Naive B cell (primary cell): ENCODE measurements around the gene TMEM30B. TPM values are rescaled to one million over a fixed set of nuclear protein-coding genes. Genes with fewer than 3 reads are reported as not detected.

Experiments
- ATAC-seq, 2 donors: fragments of 150-1000 bp; cut with Tn5 transposase; 2 replicates each; pipeline ENCODE4 v1.10.0; 2021; ENCODE audit warnings: low read depth in 2 of 2, mild to moderate bottlenecking in 2 of 2, moderate library complexity in 2 of 2
- DNase-seq: peaks from one replicate; pipeline ENCODE4 v3.0.0; 2022
- H3K27ac Mint-ChIP-seq, 6 donors: one replicate each; pipeline ENCODE4 v1.8.0; 2020 to 2022; ENCODE audit warnings: mild to moderate bottlenecking in 6 of 6, mixed read lengths in 6 of 6, moderate library complexity in 5 of 6, inconsistent platforms in 2 of 6
- H3K27me3 Mint-ChIP-seq, 3 donors: one replicate each; pipeline ENCODE4 v1.8.0; 2021 to 2022; ENCODE audit warnings: mixed read lengths in 3 of 3, mild to moderate bottlenecking in 1 of 3
- H3K36me3 Mint-ChIP-seq, 2 donors: one replicate each; pipeline ENCODE4 v1.8.0; 2020 to 2022; ENCODE audit warnings: mixed read lengths in 2 of 2, inconsistent platforms in 1 of 2, mild to moderate bottlenecking in 1 of 2
- H3K4me1 Mint-ChIP-seq, 3 donors: one replicate each; pipeline ENCODE4 v1.8.0; 2020 to 2022; ENCODE audit warnings: mixed read lengths in 3 of 3, inconsistent platforms in 1 of 3, mild to moderate bottlenecking in 1 of 3, moderate library complexity in 1 of 3
- H3K4me3 Mint-ChIP-seq, 8 donors: one replicate each; pipeline ENCODE4 v1.8.0; 2020 to 2022; ENCODE audit warnings: mild to moderate bottlenecking in 8 of 8, mixed read lengths in 8 of 8, moderate library complexity in 8 of 8, inconsistent platforms in 2 of 8
- H3K9me3 Mint-ChIP-seq, 7 donors: one replicate each; pipeline ENCODE4 v1.8.0; 2020 to 2022; ENCODE audit warnings: mixed read lengths in 7 of 7, mild to moderate bottlenecking in 5 of 7, inconsistent platforms in 2 of 7, moderate library complexity in 1 of 7
- polyA plus RNA-seq, 6 donors: library from polyadenylated mRNA; unstranded; fragments of 300-500 nt; fragmentation: Illumina TruSeq; gene quantifications; one replicate each; pipeline ENCODE4 v1.2.3, GENCODE V29; 2021; ENCODE audit warnings: low read depth in 6 of 6

The TMEM30B gene
- under 1 TPM in 1 of 6 donors, not detected in 5; 0.07 TPM for polyA plus RNA-seq

DNA sequence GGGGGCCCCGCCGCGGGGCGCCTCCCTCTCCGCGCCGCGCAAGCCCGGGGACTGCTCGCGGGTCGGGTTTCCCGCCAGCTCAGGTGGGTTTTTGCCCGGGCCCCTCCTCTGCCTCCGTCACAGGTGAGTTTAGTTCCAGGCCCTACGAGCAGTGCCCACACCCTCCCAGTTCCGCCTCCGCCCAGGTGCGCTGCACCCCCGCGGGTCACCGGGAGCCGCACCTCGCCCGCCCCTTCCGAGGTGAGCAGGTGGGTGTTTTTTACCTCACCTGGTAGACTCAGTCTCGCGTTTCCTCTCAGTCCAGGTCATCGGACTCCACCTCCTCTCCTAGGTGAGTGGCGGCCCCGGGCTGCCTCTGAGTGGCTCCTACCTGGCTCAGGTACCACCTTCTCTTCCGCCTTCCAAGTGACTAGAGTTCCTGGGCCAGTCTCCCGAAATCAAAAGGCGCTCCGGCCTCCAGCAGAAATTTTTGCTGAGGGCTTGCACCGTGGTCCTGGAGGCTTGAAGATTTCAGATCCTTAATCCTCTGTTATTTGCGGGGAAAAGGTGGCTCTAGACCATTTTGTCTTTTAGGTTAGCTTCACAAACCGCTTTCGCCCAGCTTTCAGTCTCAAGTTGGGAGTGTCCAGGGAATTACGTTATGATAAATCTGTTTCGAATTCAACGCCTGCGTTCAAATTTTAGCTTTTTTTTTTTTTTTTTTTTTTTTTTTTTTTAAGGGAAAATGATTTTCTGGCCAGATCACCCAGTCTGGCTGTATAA lies at the start of gene TMEM30B:
TSS of gene TMEM30B (minus strand) at position 153 of the 762 bp plus-strand sequence. CDS start 191 bp downstream, outside the sequence.
- H3K4me1 Mint-ChIP-seq = peaks cover 6 to 12% (median 12%) of the 10 kb centered on the region in 3 donors
- peak within 1 kb of the TSS; percentile 68 to 86 (median 82) for H3K4me3 Mint-ChIP-seq
- peak in 1 of 2 donors; percentile 8 for ATAC-seq
- H3K36me3 Mint-ChIP-seq = no peaks in the 10 kb centered on the region
- peak within 1 kb of the TSS in 2 of 6 donors; percentile 32 to 56 for H3K27ac Mint-ChIP-seq
- no peaks in the 10 kb centered on the region for H3K9me3 Mint-ChIP-seq
- peaks cover 47 to 62% (median 50%) of the 10 kb centered on the region in 3 donors for H3K27me3 Mint-ChIP-seq
- no peak for DNase-seq

DNA sequence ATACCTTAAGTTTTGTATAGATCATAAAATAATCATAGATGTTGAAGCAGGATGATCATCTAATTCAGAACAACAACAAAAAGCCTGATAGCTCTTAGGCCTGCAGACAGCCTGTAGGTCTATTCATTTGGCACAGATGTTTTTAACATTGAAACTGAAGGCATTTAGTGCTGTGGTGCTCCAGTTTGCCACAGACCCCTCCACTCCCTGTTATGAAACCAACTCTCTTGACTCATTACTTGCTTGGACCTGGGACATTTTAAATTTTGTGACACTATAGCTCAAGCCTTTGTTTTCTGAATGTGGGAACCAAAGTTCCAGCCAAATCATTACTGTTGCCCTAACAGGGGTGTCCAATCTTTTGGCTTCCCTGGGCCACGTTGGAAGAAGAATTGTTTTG lies 49.4 kb upstream of the TMEM30B start:
- Mint-ChIP-seq H3K4me1 (peaks cover 7 to 15% (median 12%) of the 10 kb centered on the region in 3 donors), H3K4me3 (no peak overlapping the region), H3K36me3 (no peaks in the 10 kb centered on the region), H3K9me3 (peaks cover 0 to 6% (median 0%) of the 10 kb centered on the region in 7 donors), H3K27ac (no peak overlapping the region), H3K27me3 (no peaks in the 10 kb centered on the region)
- DNase-seq (no peak), ATAC-seq (no peak)

DNA sequence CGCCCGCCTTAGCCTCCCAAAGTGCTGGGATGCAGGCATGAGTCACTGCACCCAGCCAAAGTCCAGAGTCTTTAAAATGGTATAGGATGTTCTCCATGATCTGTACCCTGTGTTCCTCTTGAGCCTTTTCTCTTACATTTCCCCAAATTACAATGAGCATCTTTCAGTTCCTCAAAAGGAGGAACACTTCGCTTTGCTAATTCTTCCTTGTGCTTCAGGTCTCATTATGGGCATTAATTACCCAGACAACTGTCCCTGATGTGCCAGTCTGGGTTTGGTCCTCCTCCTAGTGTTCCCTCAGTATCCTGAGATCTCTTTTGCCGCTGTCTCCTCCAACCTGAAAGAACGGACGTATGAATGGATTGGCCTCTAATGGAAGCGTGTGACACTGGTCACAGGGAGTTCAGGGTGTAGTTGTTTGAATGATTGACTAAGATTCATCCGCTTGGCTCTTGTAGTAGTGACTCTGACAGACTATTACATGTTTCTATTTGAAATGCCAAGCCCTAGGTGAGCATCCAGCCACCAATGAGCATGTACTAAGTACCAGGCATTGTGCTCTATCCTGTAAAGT lies 48.4 kb upstream of the TMEM30B start:
- Mint-ChIP-seq H3K4me1 (peaks cover 7 to 15% (median 12%) of the 10 kb centered on the region in 3 donors), H3K36me3 (no peaks in the 10 kb centered on the region), H3K9me3 (peaks cover 0 to 13% (median 0%) of the 10 kb centered on the region in 7 donors), H3K4me3 (no peak overlapping the region), H3K27me3 (no peaks in the 10 kb centered on the region), H3K27ac (peak overlapping the region in 2 of 6 donors; percentile 2 to 41)
- DNase-seq = no peak
- peak; percentile 83 for ATAC-seq

GRCh38 chr14:61328626-61329262 lies 47.6 kb upstream of the TMEM30B start:
- no peak overlapping the region for H3K27ac Mint-ChIP-seq
- DNase-seq = no peak
- H3K36me3 Mint-ChIP-seq = no peaks in the 10 kb centered on the region
- peaks cover 0 to 13% (median 0%) of the 10 kb centered on the region in 7 donors for H3K9me3 Mint-ChIP-seq
- H3K4me1 Mint-ChIP-seq = peaks cover 7 to 15% (median 12%) of the 10 kb centered on the region in 3 donors
- no peak overlapping the region for H3K4me3 Mint-ChIP-seq
- H3K27me3 Mint-ChIP-seq = peaks cover 0 to 6% (median under 1%) of the 10 kb centered on the region in 3 donors
- ATAC-seq = no peak

DNA sequence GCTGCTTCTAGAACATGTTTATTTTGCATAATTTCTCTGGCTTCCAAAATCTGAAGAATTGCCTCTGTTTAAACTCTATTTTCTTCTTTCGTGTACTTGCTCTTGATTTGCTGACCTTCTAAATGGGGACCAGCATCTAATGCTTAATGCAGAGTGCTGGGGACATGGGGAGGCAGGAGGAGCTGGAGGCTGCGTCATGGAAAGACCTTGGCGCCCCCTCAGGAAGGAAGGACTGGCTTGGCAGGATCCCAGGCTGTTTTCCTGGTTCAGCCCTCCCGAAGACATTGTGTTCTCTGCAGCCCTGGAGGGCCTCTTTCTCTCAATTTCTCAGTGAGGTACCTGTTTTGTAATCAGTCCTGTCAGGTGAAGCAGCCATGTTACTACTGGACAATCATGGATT lies 45.7 kb upstream of the TMEM30B start:
- peaks cover 8 to 23% (median 11%) of the 10 kb centered on the region in 3 donors for H3K27me3 Mint-ChIP-seq
- H3K27ac Mint-ChIP-seq = peak overlapping the region in 2 of 6 donors; percentile 42 to 54
- H3K4me1 Mint-ChIP-seq = peaks cover 17 to 27% (median 21%) of the 10 kb centered on the region in 3 donors
- DNase-seq = no peak
- H3K9me3 Mint-ChIP-seq = peaks cover 0 to 13% (median 0%) of the 10 kb centered on the region in 7 donors
- H3K4me3 Mint-ChIP-seq = no peak overlapping the region
- no peaks in the 10 kb centered on the region for H3K36me3 Mint-ChIP-seq
- no peak for ATAC-seq

DNA sequence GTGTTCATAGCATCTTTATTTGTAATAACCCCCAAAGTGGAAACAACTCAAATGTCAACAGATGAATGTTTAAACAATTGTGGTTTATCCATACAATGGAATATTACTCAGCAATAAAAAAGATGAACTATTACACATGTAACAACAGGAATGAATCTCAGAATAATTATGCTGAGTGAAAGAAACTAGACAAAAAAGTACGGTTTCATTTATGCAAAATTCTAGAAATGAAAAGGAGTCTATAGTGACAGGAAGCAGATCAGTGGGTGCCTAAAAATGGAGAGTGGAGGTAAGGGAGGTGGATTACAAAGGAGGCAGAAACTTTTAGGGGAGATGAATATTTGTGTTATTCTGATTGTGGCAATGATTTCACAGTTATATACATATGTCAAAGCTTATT lies 45.0 kb upstream of the TMEM30B start:
- Mint-ChIP-seq H3K4me3 (no peak overlapping the region), H3K36me3 (no peaks in the 10 kb centered on the region)

DNA sequence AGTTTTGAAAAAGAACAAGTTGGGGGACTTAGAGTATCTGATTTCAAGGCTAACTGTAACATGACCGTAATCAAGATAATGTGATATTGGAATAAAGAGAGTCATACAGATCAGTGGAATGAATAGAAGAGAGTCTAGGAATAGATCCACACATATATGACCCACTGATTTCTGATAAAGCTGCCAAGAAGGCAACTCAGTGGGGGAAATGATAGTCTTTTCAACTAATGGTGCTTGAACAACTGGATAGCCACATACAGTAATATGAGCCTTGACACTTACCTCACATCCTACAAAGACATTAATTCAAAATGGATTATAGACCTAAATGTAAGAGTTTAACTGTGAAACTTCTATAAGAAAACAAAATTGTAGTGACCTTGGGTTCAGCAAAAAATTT lies 44.0 kb upstream of the TMEM30B start:
- peaks cover 8 to 23% (median 11%) of the 10 kb centered on the region in 3 donors for H3K27me3 Mint-ChIP-seq
- H3K36me3 Mint-ChIP-seq = no peaks in the 10 kb centered on the region
- ATAC-seq = no peak
- H3K4me1 Mint-ChIP-seq = peaks cover 20 to 27% (median 26%) of the 10 kb centered on the region in 3 donors
- no peak for DNase-seq
- H3K27ac Mint-ChIP-seq = no peak overlapping the region
- peaks cover 0 to 13% (median 0%) of the 10 kb centered on the region in 7 donors for H3K9me3 Mint-ChIP-seq
- no peak overlapping the region for H3K4me3 Mint-ChIP-seq

More for the DNA sequence above, 45.0 kb upstream of the TMEM30B start:
- no peak for DNase-seq
- no peak overlapping the region for H3K27ac Mint-ChIP-seq
- H3K27me3 Mint-ChIP-seq = peaks cover 8 to 23% (median 11%) of the 10 kb centered on the region in 3 donors
- H3K9me3 Mint-ChIP-seq = peaks cover 0 to 13% (median 0%) of the 10 kb centered on the region in 7 donors
- H3K4me1 Mint-ChIP-seq = peaks cover 20 to 27% (median 21%) of the 10 kb centered on the region in 3 donors
- no peak for ATAC-seq

DNA sequence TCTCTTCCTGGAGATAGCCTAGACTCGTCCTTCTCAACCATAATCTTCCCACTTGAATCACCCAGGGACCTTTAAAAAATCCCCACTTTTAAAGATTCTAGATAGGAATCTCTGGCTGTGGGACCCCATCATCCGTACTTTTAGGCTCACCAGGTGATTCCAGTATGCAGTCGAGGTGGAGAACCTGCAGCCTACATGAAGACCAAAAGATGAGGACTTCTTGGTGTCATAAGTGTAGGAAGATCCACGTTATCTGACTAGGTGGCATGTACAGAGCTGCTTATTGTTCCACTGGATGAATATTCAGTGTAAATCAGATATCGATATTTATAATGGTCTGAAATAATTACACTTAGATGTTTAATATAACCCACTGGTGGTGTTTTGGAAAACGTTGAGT lies 42.8 kb upstream of the TMEM30B start:
- H3K4me3 Mint-ChIP-seq = peak overlapping the region in 2 of 8 donors; percentile 44 to 79
- no peaks in the 10 kb centered on the region for H3K36me3 Mint-ChIP-seq
- no peak for DNase-seq
- peaks cover 0 to 13% (median 0%) of the 10 kb centered on the region in 7 donors for H3K9me3 Mint-ChIP-seq
- H3K27ac Mint-ChIP-seq = no peak overlapping the region
- peaks cover 13 to 16% (median 15%) of the 10 kb centered on the region in 3 donors for H3K4me1 Mint-ChIP-seq
- ATAC-seq = no peak
- H3K27me3 Mint-ChIP-seq = peaks cover 8 to 23% (median 11%) of the 10 kb centered on the region in 3 donors

- peaks cover 8 to 23% (median 11%) of the 10 kb centered on the region in 3 donors for H3K27me3 Mint-ChIP-seq
- ATAC-seq (no peak), DNase-seq (no peak)
- peak overlapping the region in 1 of 6 donors; percentile 11 for H3K27ac Mint-ChIP-seq
- H3K4me3 Mint-ChIP-seq = peak overlapping the region; percentile 79 to 92 (median 88)
- H3K36me3 Mint-ChIP-seq = no peaks in the 10 kb centered on the region
- H3K4me1 Mint-ChIP-seq = peaks cover 12 to 13% (median 13%) of the 10 kb centered on the region in 3 donors
- peaks cover 0 to 13% (median 0%) of the 10 kb centered on the region in 7 donors for H3K9me3 Mint-ChIP-seq
These were observed 41.7 kb upstream of the TMEM30B start for GRCh38 chr14:61322799-61323290.

DNA sequence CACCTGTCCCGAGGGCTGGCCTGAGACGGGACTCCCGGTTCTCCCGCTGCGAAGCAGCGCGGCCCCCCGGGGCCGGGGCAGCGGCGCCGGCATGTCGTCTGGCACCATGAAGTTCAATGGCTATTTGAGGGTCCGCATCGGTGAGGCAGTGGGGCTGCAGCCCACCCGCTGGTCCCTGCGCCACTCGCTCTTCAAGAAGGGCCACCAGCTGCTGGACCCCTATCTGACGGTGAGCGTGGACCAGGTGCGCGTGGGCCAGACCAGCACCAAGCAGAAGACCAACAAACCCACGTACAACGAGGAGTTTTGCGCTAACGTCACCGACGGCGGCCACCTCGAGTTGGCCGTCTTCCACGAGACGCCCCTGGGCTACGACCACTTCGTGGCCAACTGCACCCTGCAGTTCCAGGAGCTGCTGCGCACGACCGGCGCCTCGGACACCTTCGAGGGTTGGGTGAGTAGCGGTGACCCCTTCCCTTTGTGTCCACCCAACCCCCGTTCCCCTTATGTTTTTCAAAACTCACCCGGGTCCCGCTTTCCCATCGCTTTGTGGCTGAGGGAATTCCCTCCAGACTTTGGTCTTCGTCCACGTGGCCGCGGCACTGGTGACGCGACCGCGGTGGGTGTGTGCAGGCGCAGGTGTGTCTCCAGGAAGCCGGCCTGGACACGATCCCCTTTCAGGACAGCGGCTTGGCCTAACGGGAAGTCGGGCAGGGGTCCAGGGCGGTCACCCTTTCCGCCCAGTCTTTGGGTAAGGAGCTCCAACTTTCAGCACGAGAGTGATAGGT lies 41.1 kb upstream of the TMEM30B start:
- Mint-ChIP-seq H3K27me3 (peaks cover 8 to 23% (median 11%) of the 10 kb centered on the region in 3 donors), H3K27ac (peak overlapping the region in 1 of 6 donors; percentile 75), H3K4me1 (peaks cover 12 to 13% (median 13%) of the 10 kb centered on the region in 3 donors), H3K9me3 (peaks cover 0 to 13% (median 0%) of the 10 kb centered on the region in 7 donors), H3K4me3 (peak overlapping the region; percentile 79 to 92 (median 88)), H3K36me3 (no peaks in the 10 kb centered on the region)
- ATAC-seq (peak; percentile 14 to 16), DNase-seq (no peak)

DNA sequence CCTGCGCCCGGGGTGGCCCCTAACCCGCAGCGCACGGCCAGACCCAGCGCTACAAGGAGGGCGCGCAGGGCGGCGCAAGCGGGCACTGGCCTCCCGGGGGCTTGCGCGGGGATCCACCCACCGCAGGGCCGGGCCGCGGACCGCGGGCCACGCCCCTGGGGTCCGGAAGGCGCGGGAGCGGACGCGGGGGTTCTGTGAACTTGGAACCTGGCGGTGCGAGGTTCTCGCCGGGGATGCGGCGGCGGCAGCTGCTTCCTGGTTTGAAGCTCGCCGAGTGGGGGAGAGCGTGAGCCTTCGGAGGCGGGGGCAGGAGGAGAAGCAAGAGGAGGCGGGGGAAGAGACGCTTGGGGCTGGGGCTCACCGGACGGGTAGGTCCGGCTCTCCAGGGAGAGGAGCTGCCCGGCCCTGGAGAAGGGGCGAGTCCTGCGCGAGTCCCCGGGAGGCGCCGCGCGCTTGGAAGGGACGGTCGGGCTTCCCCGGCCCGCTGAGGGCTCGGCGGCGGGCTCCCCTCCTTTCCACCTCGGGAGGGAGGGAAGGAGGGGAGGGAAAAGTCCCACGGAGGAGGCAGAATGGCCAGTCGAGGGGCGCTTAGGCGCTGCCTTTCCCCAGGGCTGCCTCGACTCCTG lies 40.4 kb upstream of the TMEM30B start, which contains the start of gene PRKCH:
TSS of gene PRKCH (plus strand) at position 195 of the 626 bp plus-strand sequence. CDS start 523 bp downstream, outside the sequence.
- Mint-ChIP-seq H3K36me3 (no peaks in the 10 kb centered on the region), H3K4me3 (peak within 1 kb of the TSS; percentile 79 to 92 (median 89)), H3K9me3 (peaks cover 0 to 13% (median 0%) of the 10 kb centered on the region in 7 donors), H3K4me1 (peaks cover 12 to 13% (median 13%) of the 10 kb centered on the region in 3 donors), H3K27me3 (peaks cover 8 to 23% (median 11%) of the 10 kb centered on the region in 3 donors), H3K27ac (peak within 1 kb of the TSS in 1 of 6 donors; percentile 75)
- peak; percentile 84 to 87 for ATAC-seq
- peak; percentile 45 for DNase-seq
